NCI-H1105 treated with DMSO at 0.1 percent for 48 hours (cell line): ENCODE results near the gene ARPP21.

Experiments used
- DNase-seq: peaks from one replicate; lab custom pipeline; 2025; lab: John Stamatoyannopoulos, UW

ARPP21 gene

GRCh38 chr3:35675621-35676020 lies 36.3 kb downstream of the ARPP21 start:
- no peak for DNase-seq

GRCh38 chr3:35677797-35678196 lies 38.5 kb downstream of the ARPP21 start:
- DNase-seq = no peak

- DNase-seq = no peak
These were observed 39.4 kb downstream of the ARPP21 start for GRCh38 chr3:35678643-35679161.

GRCh38 chr3:35679409-35680080 lies 40.2 kb downstream of the ARPP21 start:
- no peak for DNase-seq

GRCh38 chr3:35680866-35681650 lies 41.7 kb downstream of the ARPP21 start:
- DNase-seq = no peak

- DNase-seq = no peak
These were observed 45.8 kb downstream of the ARPP21 start for GRCh38 chr3:35685153-35685552.

- DNase-seq = no peak
These were observed 49.5 kb downstream of the ARPP21 start for GRCh38 chr3:35688826-35689225.

- peak; percentile 49 for DNase-seq
These were observed 50.9 kb downstream of the ARPP21 start for GRCh38 chr3:35690271-35690670.

GRCh38 chr3:35705904-35706303 lies 66.6 kb downstream of the ARPP21 start:
- DNase-seq = no peak

GRCh38 chr3:35707904-35708303 lies 68.6 kb downstream of the ARPP21 start:
- no peak for DNase-seq

- DNase-seq = no peak
These were observed 69.3 kb downstream of the ARPP21 start for GRCh38 chr3:35708394-35709271.

GRCh38 chr3:35709691-35710090 lies 70.4 kb downstream of the ARPP21 start:
- no peak for DNase-seq

GRCh38 chr3:35710554-35710953 lies 71.2 kb downstream of the ARPP21 start:
- DNase-seq = no peak

- no peak for DNase-seq
These were observed 79.6 kb downstream of the ARPP21 start for GRCh38 chr3:35718921-35719320.

- DNase-seq = no peak
These were observed 82.3 kb downstream of the ARPP21 start for GRCh38 chr3:35721628-35722027.

GRCh38 chr3:35722902-35723301 lies 83.6 kb downstream of the ARPP21 start:
- no peak for DNase-seq

GRCh38 chr3:35723480-35724097 lies 84.3 kb downstream of the ARPP21 start:
- no peak for DNase-seq

- no peak for DNase-seq
These were observed 84.8 kb downstream of the ARPP21 start for GRCh38 chr3:35724106-35724505.

GRCh38 chr3:35727179-35727578 lies 87.9 kb downstream of the ARPP21 start:
- no peak for DNase-seq

- peak; percentile 88 for DNase-seq
These were observed 94.0 kb downstream of the ARPP21 start for GRCh38 chr3:35733341-35733740.

GRCh38 chr3:35733864-35734263 lies 94.5 kb downstream of the ARPP21 start:
- no peak for DNase-seq

- no peak for DNase-seq
These were observed 97.8 kb downstream of the ARPP21 start for GRCh38 chr3:35737080-35737479.
